Activated CD4-positive, alpha-beta T cell treated with anti-CD3 and anti-CD28 coated beads, Interleukin-2, amount 10 ng/mL, durations not matched to agents 24 days and 14 days (primary cell): ENCODE data around the gene SELENOM. TPM values are rescaled to one million over a fixed set of nuclear protein-coding genes. Genes with fewer than 3 reads are reported as not detected.

Experiments used
- total RNA-seq: library from RNA; stranded (reverse); gene quantifications from 2 replicates; pipeline ENCODE4 v1.2.3, GENCODE V29; 2022

SELENOM gene
- total RNA-seq, 1 donor from 2014 or later: 8.2 TPM

Other genes with a start within 250 kb of the SELENOM start
- gene MORC2, start 138.8 kb downstream of the SELENOM start, total RNA-seq: 50.6 and 50.8 TPM in 2 replicates
- 68.1 and 69.1 TPM in 2 replicates for gene TUG1, start 138.3 kb downstream of the SELENOM start, total RNA-seq
- 13.9 and 17.9 TPM in 2 replicates for gene SMTN, start 26.2 kb downstream of the SELENOM start, total RNA-seq
- 0.07 and 0.26 TPM in 2 replicates for gene INPP5J, start 15.4 kb upstream of the SELENOM start, total RNA-seq
- gene PLA2G3, start 32.9 kb upstream of the SELENOM start, total RNA-seq: not detected in 2 replicates
- gene RNF185, start 52.6 kb upstream of the SELENOM start, total RNA-seq: 17.0 and 19.4 TPM in 2 replicates
- 34.2 and 35.9 TPM in 2 replicates for gene LIMK2, start 104.7 kb upstream of the SELENOM start, total RNA-seq
- gene PIK3IP1, start 184.9 kb upstream of the SELENOM start, total RNA-seq: 12.4 TPM in 2 replicates
- gene PATZ1, start 238.8 kb upstream of the SELENOM start, total RNA-seq: 33.8 and 34.7 TPM in 2 replicates